Left ventricle myocardium inferior (tissue), 1 donor: Measurements from ENCODE around the gene ARHGAP26. TPM values are rescaled to one million over a fixed set of nuclear protein-coding genes. Genes with fewer than 3 reads are reported as not detected.

ENCODE experiments used
- DNase-seq: peaks from one replicate; pipeline ENCODE4 v3.0.0-alpha.2; 2020
- H3K27ac ChIP-seq: fragments of 200-600 bp; replicated peaks from 2 replicates; pipeline ENCODE4 v1.8.0; 2021
- H3K27me3 ChIP-seq: fragments of 200-600 bp; 2 replicates; pipeline ENCODE4 v1.8.0; 2021; ENCODE audit warnings: low read depth
- H3K36me3 ChIP-seq: fragments of 200-600 bp; 2 replicates; pipeline ENCODE4 v1.8.0; 2021
- H3K4me1 ChIP-seq: fragments of 200-600 bp; 2 replicates; pipeline ENCODE4 v1.8.0; 2021
- H3K4me3 ChIP-seq: fragments of 200-600 bp; 2 replicates; pipeline ENCODE4 v1.8.0; 2021; ENCODE audit warnings: mild to moderate bottlenecking, moderate library complexity
- H3K9me3 ChIP-seq: fragments of 200-600 bp; replicated peaks from 2 replicates; pipeline ENCODE4 v1.8.0; 2021
- intact Hi-C: fragments of 100-400 bp; cut with micrococcal nuclease; formaldehyde crosslinking; loops from one replicate; pipeline ENCODE4 v1.11.0; 2022
- total RNA-seq: library from RNA; stranded (reverse); fragmentation: NEBNext Ultra II Directional; extraction: Animal tissue kit (Norgen Biotek cat#: 25700); gene quantifications from one replicate; pipeline ENCODE4 v1.2.1, GENCODE V29; 2021
- TF ChIP-seq, protein P1 (sequence below): fragments of 200-600 bp; IDR thresholded peaks from 2 replicates; pipeline ENCODE4 v1.8.0; 2021; ENCODE audit warnings: antibody characterized with exemption, mild to moderate bottlenecking, borderline replicate concordance
- donor health status: DM: no; HTN: yes; CAD: no; lungs with severe emphysema.

Gene ARHGAP26
- total RNA-seq, 1 donor from 2014 or later, result 35.7 TPM

DNA sequence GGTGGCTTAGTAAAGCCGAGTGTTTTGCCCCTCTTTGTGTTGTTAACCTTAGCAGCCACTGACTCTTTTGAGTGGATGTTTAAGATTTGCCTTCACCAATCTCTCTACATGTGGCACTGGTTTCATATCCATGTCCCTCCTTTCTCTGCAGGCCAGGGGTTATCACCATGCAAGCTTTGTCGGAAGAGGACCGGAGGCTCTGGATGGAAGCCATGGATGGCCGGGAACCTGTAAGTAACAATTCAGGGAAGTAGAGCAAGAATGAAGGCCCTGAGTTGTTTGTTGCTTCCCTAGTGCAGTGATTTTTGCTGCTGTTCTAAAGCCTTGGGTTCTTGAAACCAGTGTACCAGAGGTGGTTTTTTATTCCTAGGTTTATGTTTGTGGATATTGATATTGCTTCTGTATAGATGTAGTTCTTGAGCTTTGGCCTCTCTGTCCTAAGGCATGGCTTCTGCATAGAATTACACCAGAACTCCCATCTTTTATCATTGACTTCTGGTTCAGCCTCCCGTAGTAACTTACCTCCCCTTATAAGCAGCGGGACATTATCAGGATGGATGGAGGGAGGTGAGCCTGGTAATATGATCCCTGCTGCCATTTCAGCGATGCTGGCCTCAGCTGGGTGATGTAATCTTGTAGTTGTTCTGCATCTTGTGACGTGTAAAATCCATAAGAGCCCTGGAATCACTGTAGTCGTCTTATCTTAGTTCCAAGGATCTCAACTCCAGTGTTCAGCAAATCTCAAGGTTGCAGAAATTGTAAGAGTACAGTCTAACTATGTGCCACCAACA, 161.9 kb downstream of the ARHGAP26 start:
- Histone ChIP-seq H3K27me3 (no peaks in the 10 kb centered on the region), H3K36me3 (peaks cover 12% of the 10 kb centered on the region), H3K4me3 (no peak overlapping the region), H3K9me3 (no peaks in the 10 kb centered on the region), H3K27ac (peak overlapping the region; percentile 84), H3K4me1 (peaks cover 96% of the 10 kb centered on the region)
- intact Hi-C loops, result no loop called here
- DNase-seq, result no peak
- TF ChIP-seq, protein P1, sequence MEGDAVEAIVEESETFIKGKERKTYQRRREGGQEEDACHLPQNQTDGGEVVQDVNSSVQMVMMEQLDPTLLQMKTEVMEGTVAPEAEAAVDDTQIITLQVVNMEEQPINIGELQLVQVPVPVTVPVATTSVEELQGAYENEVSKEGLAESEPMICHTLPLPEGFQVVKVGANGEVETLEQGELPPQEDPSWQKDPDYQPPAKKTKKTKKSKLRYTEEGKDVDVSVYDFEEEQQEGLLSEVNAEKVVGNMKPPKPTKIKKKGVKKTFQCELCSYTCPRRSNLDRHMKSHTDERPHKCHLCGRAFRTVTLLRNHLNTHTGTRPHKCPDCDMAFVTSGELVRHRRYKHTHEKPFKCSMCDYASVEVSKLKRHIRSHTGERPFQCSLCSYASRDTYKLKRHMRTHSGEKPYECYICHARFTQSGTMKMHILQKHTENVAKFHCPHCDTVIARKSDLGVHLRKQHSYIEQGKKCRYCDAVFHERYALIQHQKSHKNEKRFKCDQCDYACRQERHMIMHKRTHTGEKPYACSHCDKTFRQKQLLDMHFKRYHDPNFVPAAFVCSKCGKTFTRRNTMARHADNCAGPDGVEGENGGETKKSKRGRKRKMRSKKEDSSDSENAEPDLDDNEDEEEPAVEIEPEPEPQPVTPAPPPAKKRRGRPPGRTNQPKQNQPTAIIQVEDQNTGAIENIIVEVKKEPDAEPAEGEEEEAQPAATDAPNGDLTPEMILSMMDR, result no peak

DNA sequence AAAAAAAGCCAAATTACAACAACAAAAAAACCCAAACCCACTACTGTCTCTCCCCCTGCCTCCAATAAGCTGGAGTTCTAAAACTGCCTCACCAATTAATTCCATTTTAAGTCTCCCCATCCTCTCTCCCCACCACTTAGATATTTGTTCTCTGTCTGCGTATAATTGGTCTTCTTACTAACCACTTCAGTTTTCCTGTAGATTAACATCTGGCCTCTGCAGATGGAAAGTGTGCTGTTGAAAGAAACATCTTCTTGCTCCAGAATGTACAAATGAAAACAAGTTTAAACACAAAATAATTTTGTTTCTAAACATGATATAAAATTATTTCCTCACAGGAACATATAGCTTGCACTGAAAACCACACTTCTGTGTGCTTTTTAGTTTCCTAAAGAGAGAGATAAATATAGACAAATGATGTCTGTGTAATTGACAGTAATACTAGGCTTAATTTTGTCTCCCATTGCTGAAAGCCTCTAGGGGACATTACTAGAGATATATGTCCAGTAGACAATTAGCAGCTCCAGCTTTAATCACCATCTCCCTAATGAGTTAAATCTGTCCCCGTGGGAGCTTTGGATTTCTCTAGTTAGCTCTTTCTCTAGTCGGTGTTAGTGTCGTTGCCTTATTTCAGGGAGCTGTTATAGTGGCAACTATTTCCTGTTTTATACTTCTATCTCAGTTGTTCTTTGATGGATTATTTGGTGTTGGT, 164.0 kb downstream of the ARHGAP26 start:
- Histone ChIP-seq H3K36me3 (peaks cover 12% of the 10 kb centered on the region), H3K9me3 (no peaks in the 10 kb centered on the region), H3K27me3 (no peaks in the 10 kb centered on the region), H3K27ac (peak overlapping the region; percentile 84), H3K4me3 (no peak overlapping the region), H3K4me1 (peaks cover 99% of the 10 kb centered on the region)
- TF ChIP-seq, protein P1, result no peak
- intact Hi-C loops, result no loop called here
- DNase-seq, result no peak

DNA sequence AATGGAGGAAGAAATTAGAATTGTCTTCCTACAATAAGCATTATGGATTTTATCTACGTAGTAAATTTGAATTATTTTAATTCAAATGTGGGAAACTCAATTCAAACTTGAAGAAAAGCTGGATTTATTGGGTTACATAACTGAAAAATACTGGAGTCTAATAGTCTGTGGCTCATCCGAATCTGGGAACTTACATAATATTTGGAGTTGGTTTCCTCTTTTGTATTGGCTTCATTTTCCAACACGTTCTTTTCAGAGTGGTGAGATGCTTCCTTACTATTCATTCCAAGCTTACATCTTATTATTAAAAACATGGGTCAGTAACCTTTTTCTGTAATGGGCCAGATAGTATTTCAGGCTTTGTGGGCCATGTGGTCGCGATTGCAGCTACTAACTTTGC, 164.8 kb downstream of the ARHGAP26 start:
- intact Hi-C loops, result no loop called here
- H3K27ac ChIP-seq, result peak overlapping the region; percentile 84

GRCh38 chr5:142937374-142937773, 167.2 kb downstream of the ARHGAP26 start:
- H3K4me3 ChIP-seq, result no peak overlapping the region
- peak overlapping the region; percentile 61 for H3K27ac ChIP-seq
- H3K4me1 ChIP-seq, result peaks cover 88% of the 10 kb centered on the region
- TF ChIP-seq, protein P1, result no peak
- peaks cover 4% of the 10 kb centered on the region for H3K36me3 ChIP-seq
- no peak for DNase-seq
- H3K9me3 ChIP-seq, result no peaks in the 10 kb centered on the region
- intact Hi-C loops, result no loop called here
- H3K27me3 ChIP-seq, result no peaks in the 10 kb centered on the region

More for the DNA sequence above, 164.8 kb downstream of the ARHGAP26 start:
- TF ChIP-seq, protein P1, result no peak
- no peak for DNase-seq
- Histone ChIP-seq H3K4me1 (peaks cover 99% of the 10 kb centered on the region), H3K4me3 (no peak overlapping the region), H3K9me3 (no peaks in the 10 kb centered on the region), H3K27me3 (no peaks in the 10 kb centered on the region), H3K36me3 (peaks cover 12% of the 10 kb centered on the region)

GRCh38 chr5:142938266-142938880, 168.2 kb downstream of the ARHGAP26 start:
- Histone ChIP-seq H3K27ac (peak overlapping the region; percentile 61), H3K9me3 (no peaks in the 10 kb centered on the region), H3K4me3 (no peak overlapping the region), H3K27me3 (no peaks in the 10 kb centered on the region), H3K36me3 (no peaks in the 10 kb centered on the region), H3K4me1 (peaks cover 78% of the 10 kb centered on the region)
- intact Hi-C loops, result no loop called here
- TF ChIP-seq, protein P1, result no peak
- DNase-seq, result no peak
